HEK293 (cell line): ENCODE data around the gene PSMD3.

Source experiments
- CTCF ChIA-PET: fragments of 350-600 bp; formaldehyde crosslinking; extraction: SDS; loops from one replicate; lab custom pipeline; 2021; ENCODE audit warnings: antibody characterized with exemption; lab: Yijun Ruan, JAX
- POLR2A ChIA-PET: fragments of 300-600 bp; formaldehyde crosslinking; extraction: SDS; loops from one replicate; lab custom pipeline; 2020; ENCODE audit warnings: antibody characterized with exemption, inconsistent platforms; lab: Yijun Ruan, JAX
- H3K27ac ChIP-seq: fragments of 200-500 bp; sonication (Bioruptor generic); 2 replicates; pipeline ENCODE4 v1.5.1; 2014; ENCODE audit warnings: low read depth, low read length, control low read depth, inconsistent platforms; ENCODE audit errors: extremely low read depth
- H3K36me3 ChIP-seq, 2 experiments: fragments of 200-500 bp in 1 of 2; sonication (Bioruptor generic) in 1 of 2; 1 replicate in 1 of 2; 2 replicates in 1 of 2; pipeline ENCODE4 v1.5.1; 2014 to 2017; ENCODE audit warnings: inconsistent platforms in 2 of 2, low read length in 2 of 2; ENCODE audit not compliant: control insufficient read depth in 2 of 2, insufficient read depth in 1 of 2
- H3K4me1 ChIP-seq: fragments of 200-500 bp; sonication (Bioruptor generic); 2 replicates; pipeline ENCODE4 v1.5.1; 2014; ENCODE audit warnings: mild to moderate bottlenecking, low read length, inconsistent platforms; ENCODE audit not compliant: control insufficient read depth, insufficient read depth
- H3K4me3 ChIP-seq: 2 replicates; pipeline ENCODE4 v1.5.1; 2011; ENCODE audit warnings: low read depth, mild to moderate bottlenecking, control low read depth, low read length, moderate library complexity
- H3K9me3 ChIP-seq: fragments of 200-500 bp; sonication (Bioruptor generic); 2 replicates; pipeline ENCODE4 v1.5.1; 2014; ENCODE audit warnings: low read depth, low read length, inconsistent platforms; ENCODE audit not compliant: control insufficient read depth, insufficient read depth
- GLIS1 ChIP-seq: fragments of 450-650 bp; formaldehyde crosslinking; IDR thresholded peaks from 2 replicates; pipeline ENCODE4 v1.5.1; 2016; ENCODE audit warnings: missing biosample characterization, missing genetic modification characterization
- HOXD13 ChIP-seq: sonication (generic); formaldehyde crosslinking; IDR thresholded peaks from 2 replicates; pipeline ENCODE4 v1.8.0; 2022; ENCODE audit warnings: missing genetic modification reagents, borderline replicate concordance
- KLF16 ChIP-seq: fragments of 450-650 bp; formaldehyde crosslinking; IDR thresholded peaks from 2 replicates; pipeline ENCODE4 v1.5.1; 2017; ENCODE audit warnings: missing biosample characterization, missing genetic modification characterization
- KLF7 ChIP-seq: fragments of 450-650 bp; formaldehyde crosslinking; IDR thresholded peaks from 2 replicates; pipeline ENCODE4 v1.5.1; 2016; ENCODE audit warnings: missing biosample characterization, missing genetic modification characterization, borderline replicate concordance
- KLF9 ChIP-seq: fragments of 450-650 bp; formaldehyde crosslinking; IDR thresholded peaks from 2 replicates; pipeline ENCODE4 v1.5.1; 2016; ENCODE audit warnings: missing biosample characterization, missing genetic modification characterization, low read depth
- RBAK ChIP-seq: fragments of 450-650 bp; formaldehyde crosslinking; IDR thresholded peaks from 2 replicates; pipeline ENCODE4 v1.5.1; 2016; ENCODE audit warnings: missing biosample characterization, missing genetic modification characterization
- SCRT1 ChIP-seq: fragments of 450-650 bp; formaldehyde crosslinking; IDR thresholded peaks from 2 replicates; pipeline ENCODE4 v1.5.1; 2016; ENCODE audit warnings: missing biosample characterization, missing genetic modification characterization, borderline replicate concordance
- SETDB1 ChIP-seq: IDR thresholded peaks from one replicate; pipeline ENCODE4 v1.6.1; 2017; ENCODE audit warnings: mild to moderate bottlenecking, low read length, moderate library complexity, mixed read lengths; ENCODE audit not compliant: insufficient read length
- WT1 ChIP-seq: fragments of 450-650 bp; formaldehyde crosslinking; IDR thresholded peaks from 2 replicates; pipeline ENCODE4 v1.5.1; 2016; ENCODE audit warnings: missing biosample characterization, missing genetic modification characterization
- ZFP69B ChIP-seq: fragments of 450-650 bp; formaldehyde crosslinking; IDR thresholded peaks from 2 replicates; pipeline ENCODE4 v1.5.1; 2016; ENCODE audit warnings: missing biosample characterization, missing genetic modification characterization
- ZNF169 ChIP-seq: fragments of 450-650 bp; formaldehyde crosslinking; IDR thresholded peaks from 2 replicates; pipeline ENCODE4 v1.5.1; 2016; ENCODE audit warnings: missing biosample characterization, missing genetic modification characterization
- ZNF184 ChIP-seq: fragments of 450-650 bp; IDR thresholded peaks from 2 replicates; pipeline ENCODE4 v1.5.1; 2018; ENCODE audit warnings: missing biosample characterization, mild to moderate bottlenecking, missing genetic modification characterization
- ZNF202 ChIP-seq: fragments of 450-650 bp; formaldehyde crosslinking; IDR thresholded peaks from 2 replicates; pipeline ENCODE4 v1.5.1; 2016; ENCODE audit warnings: missing biosample characterization, missing genetic modification characterization, borderline replicate concordance
- ZNF211 ChIP-seq: fragments of 450-650 bp; formaldehyde crosslinking; IDR thresholded peaks from 2 replicates; pipeline ENCODE4 v1.5.1; 2016; ENCODE audit warnings: low read depth, missing biosample characterization, missing genetic modification characterization
- ZNF221 ChIP-seq: fragments of 450-650 bp; formaldehyde crosslinking; IDR thresholded peaks from 2 replicates; pipeline ENCODE4 v1.5.1; 2017; ENCODE audit warnings: missing biosample characterization, missing genetic modification characterization, borderline replicate concordance
- ZNF394 ChIP-seq: fragments of 450-650 bp; formaldehyde crosslinking; IDR thresholded peaks from 2 replicates; pipeline ENCODE4 v1.5.1; 2016; ENCODE audit warnings: missing biosample characterization, missing genetic modification characterization, mild to moderate bottlenecking, moderate library complexity, borderline replicate concordance
- ZNF426 ChIP-seq: fragments of 450-650 bp; formaldehyde crosslinking; IDR thresholded peaks from 2 replicates; pipeline ENCODE4 v1.5.1; 2017; ENCODE audit warnings: missing biosample characterization, missing genetic modification characterization, mild to moderate bottlenecking, inconsistent platforms, moderate library complexity
- ZNF433 ChIP-seq: fragments of 450-650 bp; formaldehyde crosslinking; IDR thresholded peaks from 2 replicates; pipeline ENCODE4 v1.5.1; 2016; ENCODE audit warnings: missing biosample characterization, missing genetic modification characterization, low read depth
- ZNF521 ChIP-seq: fragments of 450-650 bp; formaldehyde crosslinking; IDR thresholded peaks from 2 replicates; pipeline ENCODE4 v1.5.1; 2017; ENCODE audit warnings: missing biosample characterization, mild to moderate bottlenecking, missing genetic modification characterization
- ZNF530 ChIP-seq: fragments of 450-650 bp; formaldehyde crosslinking; IDR thresholded peaks from 2 replicates; pipeline ENCODE4 v1.5.1; 2016; ENCODE audit warnings: low read depth, missing biosample characterization, missing genetic modification characterization
- ZNF555 ChIP-seq: fragments of 450-650 bp; formaldehyde crosslinking; conservative IDR thresholded peaks from 2 replicates; pipeline ENCODE4 v1.5.1; 2017; ENCODE audit warnings: missing biosample characterization, mild to moderate bottlenecking, missing genetic modification characterization, inconsistent platforms
- ZNF560 ChIP-seq: fragments of 450-650 bp; formaldehyde crosslinking; IDR thresholded peaks from 2 replicates; pipeline ENCODE4 v1.5.1; 2017; ENCODE audit warnings: missing biosample characterization, missing genetic modification characterization, borderline replicate concordance
- ZNF610 ChIP-seq: fragments of 450-650 bp; formaldehyde crosslinking; IDR thresholded peaks from 2 replicates; pipeline ENCODE4 v1.5.1; 2016; ENCODE audit warnings: missing biosample characterization, missing genetic modification characterization, borderline replicate concordance
- ZNF624 ChIP-seq: fragments of 450-650 bp; formaldehyde crosslinking; IDR thresholded peaks from 2 replicates; pipeline ENCODE4 v1.5.1; 2017; ENCODE audit warnings: missing biosample characterization, missing genetic modification characterization
- ZNF677 ChIP-seq: fragments of 450-650 bp; IDR thresholded peaks from 2 replicates; pipeline ENCODE4 v1.5.0; 2018; ENCODE audit warnings: missing biosample characterization, mild to moderate bottlenecking, missing genetic modification characterization, moderate library complexity
- ZNF768 ChIP-seq: fragments of 450-650 bp; formaldehyde crosslinking; IDR thresholded peaks from 2 replicates; pipeline ENCODE4 v1.5.1; 2018; ENCODE audit warnings: missing biosample characterization, mild to moderate bottlenecking, missing genetic modification characterization
- ZNF791 ChIP-seq: fragments of 450-650 bp; formaldehyde crosslinking; IDR thresholded peaks from 2 replicates; pipeline ENCODE4 v1.5.1; 2016; ENCODE audit warnings: missing biosample characterization, missing genetic modification characterization
- ZSCAN16 ChIP-seq: fragments of 450-650 bp; formaldehyde crosslinking; IDR thresholded peaks from 2 replicates; pipeline ENCODE4 v1.5.1; 2016; ENCODE audit warnings: missing biosample characterization, missing genetic modification characterization
- TF ChIP-seq, protein P1 (sequence below): fragments of 450-650 bp; formaldehyde crosslinking; IDR thresholded peaks from 2 replicates; pipeline ENCODE4 v1.5.1; 2016; ENCODE audit warnings: missing biosample characterization, missing genetic modification characterization
- TF ChIP-seq, protein P2 (sequence below): fragments of 450-650 bp; formaldehyde crosslinking; IDR thresholded peaks from 2 replicates; pipeline ENCODE4 v1.5.1; 2017; ENCODE audit warnings: missing biosample characterization, mild to moderate bottlenecking, missing genetic modification characterization, moderate library complexity
- TF ChIP-seq, protein P3 (sequence below): fragments of 450-650 bp; formaldehyde crosslinking; IDR thresholded peaks from 2 replicates; pipeline ENCODE4 v1.5.1; 2017; ENCODE audit warnings: missing biosample characterization, missing genetic modification characterization
- TF ChIP-seq, protein P4 (sequence below): fragments of 450-650 bp; formaldehyde crosslinking; optimal IDR thresholded peaks from 2 replicates; pipeline ENCODE3; 2016; ENCODE audit warnings: missing biosample characterization, mild to moderate bottlenecking, missing genetic modification characterization

PSMD3 gene

DNA sequence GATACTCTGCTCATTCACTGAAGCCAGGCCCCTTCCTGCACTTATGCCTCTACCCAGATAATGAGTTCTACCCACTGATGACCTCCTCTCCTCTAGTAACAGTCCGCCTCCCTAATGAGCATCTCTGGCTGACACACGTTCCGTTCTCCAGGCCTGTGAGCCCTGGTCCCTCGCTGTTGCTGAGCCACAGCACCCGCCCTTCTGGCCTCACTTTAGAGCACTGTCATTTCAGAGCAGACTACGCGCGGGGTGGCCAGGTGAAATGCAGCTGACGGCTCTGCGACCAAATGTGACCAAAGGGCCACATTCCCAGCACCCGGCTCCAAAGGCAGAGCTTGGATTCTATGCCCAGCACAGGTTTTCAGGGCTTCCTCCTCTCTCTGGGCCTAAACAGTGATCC lies 13.8 kb downstream of the PSMD3 start:
- peaks cover 66 to 91% of the 10 kb centered on the region in 2 experiments for H3K36me3 ChIP-seq
- POLR2A ChIA-PET: interaction anchor here (0.6 kb wide), 1 partner anchor 179 kb away, joined by 8 read pairs; no protein-coding TSS in a partner anchor

DNA sequence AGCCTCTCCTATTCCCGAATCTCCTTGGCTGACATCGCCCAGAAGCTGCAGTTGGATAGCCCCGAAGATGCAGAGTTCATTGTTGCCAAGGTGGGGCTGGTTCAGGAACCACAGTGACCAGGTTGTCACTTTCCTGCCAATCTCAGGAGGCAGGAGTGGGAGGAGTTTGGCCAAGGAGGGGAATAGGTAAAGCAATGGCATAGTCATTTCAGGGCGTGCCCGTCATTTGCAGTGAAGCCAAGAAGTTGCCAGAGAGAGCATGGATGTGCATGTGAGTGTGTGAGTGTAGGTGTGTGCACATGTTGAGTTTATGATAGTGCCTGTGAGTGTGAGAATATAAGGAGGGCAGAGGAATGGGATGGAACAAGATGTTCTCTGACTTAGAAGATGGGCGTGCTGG lies 14.8 kb downstream of the PSMD3 start:
- Histone ChIP-seq H3K9me3 (no peaks in the 10 kb centered on the region), H3K4me1 (no peaks in the 10 kb centered on the region), H3K36me3 (peaks cover 57 to 81% of the 10 kb centered on the region in 2 experiments), H3K27ac (no peak overlapping the region), H3K4me3 (no peak overlapping the region)
- CTCF ChIA-PET: interaction anchor here (0.7 to 1.1 kb wide), 2 partner anchors 19 to 32 kb away, joined by 3 read pairs; no protein-coding TSS in a partner anchor
- POLR2A ChIA-PET: interaction anchor here (0.6 to 2.6 kb wide), 2 partner anchors 11 to 15 kb away, joined by 3 to 11 read pairs; partner anchors contain the start of gene PSMD3
- no peak for TF ChIP-seq KLF16 (tag by site-specific recombination)
- TF ChIP-seq SCRT1: no peak
- TF ChIP-seq ZNF426: no peak
- TF ChIP-seq, protein P1, sequence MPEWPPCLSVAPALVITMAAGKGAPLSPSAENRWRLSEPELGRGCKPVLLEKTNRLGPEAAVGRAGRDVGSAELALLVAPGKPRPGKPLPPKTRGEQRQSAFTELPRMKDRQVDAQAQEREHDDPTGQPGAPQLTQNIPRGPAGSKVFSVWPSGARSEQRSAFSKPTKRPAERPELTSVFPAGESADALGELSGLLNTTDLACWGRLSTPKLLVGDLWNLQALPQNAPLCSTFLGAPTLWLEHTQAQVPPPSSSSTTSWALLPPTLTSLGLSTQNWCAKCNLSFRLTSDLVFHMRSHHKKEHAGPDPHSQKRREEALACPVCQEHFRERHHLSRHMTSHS (tag by site-specific recombination): no peak
- TF ChIP-seq GLIS1 (tag by site-specific recombination): no peak
- TF ChIP-seq ZNF555 (tag by site-specific recombination): no peak
- no peak for TF ChIP-seq ZNF791 (tag by site-specific recombination)
- TF ChIP-seq ZNF221 (tag by site-specific recombination): no peak
- TF ChIP-seq WT1 (tag by site-specific recombination): no peak
- no peak for TF ChIP-seq HOXD13 (CRISPR knock-in tag)
- no peak for TF ChIP-seq ZNF202
- no peak for TF ChIP-seq ZSCAN16 (tag by site-specific recombination)
- no peak for TF ChIP-seq ZNF394
- TF ChIP-seq ZNF624 (tag by site-specific recombination): no peak
- TF ChIP-seq ZNF433 (tag by site-specific recombination): no peak
- TF ChIP-seq ZNF610 (tag by site-specific recombination): no peak
- no peak for TF ChIP-seq KLF7 (tag by site-specific recombination)
- TF ChIP-seq ZNF184 (tag by site-specific recombination): no peak
- TF ChIP-seq, protein P2, sequence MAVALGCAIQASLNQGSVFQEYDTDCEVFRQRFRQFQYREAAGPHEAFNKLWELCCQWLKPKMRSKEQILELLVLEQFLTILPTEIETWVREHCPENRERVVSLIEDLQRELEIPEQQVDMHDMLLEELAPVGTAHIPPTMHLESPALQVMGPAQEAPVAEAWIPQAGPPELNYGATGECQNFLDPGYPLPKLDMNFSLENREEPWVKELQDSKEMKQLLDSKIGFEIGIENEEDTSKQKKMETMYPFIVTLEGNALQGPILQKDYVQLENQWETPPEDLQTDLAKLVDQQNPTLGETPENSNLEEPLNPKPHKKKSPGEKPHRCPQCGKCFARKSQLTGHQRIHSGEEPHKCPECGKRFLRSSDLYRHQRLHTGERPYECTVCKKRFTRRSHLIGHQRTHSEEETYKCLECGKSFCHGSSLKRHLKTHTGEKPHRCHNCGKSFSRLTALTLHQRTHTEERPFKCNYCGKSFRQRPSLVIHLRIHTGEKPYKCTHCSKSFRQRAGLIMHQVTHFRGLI (tag by site-specific recombination): no peak
- no peak for TF ChIP-seq ZNF560 (tag by site-specific recombination)

More for the DNA sequence above, 13.8 kb downstream of the PSMD3 start:
- H3K27ac ChIP-seq: no peak overlapping the region
- H3K9me3 ChIP-seq: no peaks in the 10 kb centered on the region
- CTCF ChIA-PET: interaction anchor here (0.7 to 1.3 kb wide), 2 partner anchors 18 to 32 kb away, joined by 3 read pairs; no protein-coding TSS in a partner anchor
- no peaks in the 10 kb centered on the region for H3K4me1 ChIP-seq
- TF ChIP-seq RBAK (tag by site-specific recombination) (no peak), ZNF677 (tag by site-specific recombination) (no peak), ZNF768 (tag by site-specific recombination) (no peak), SETDB1 (no peak), ZFP69B (tag by site-specific recombination) (no peak), ZNF521 (tag by site-specific recombination) (no peak), ZNF211 (no peak), ZSCAN16 (tag by site-specific recombination) (no peak), ZNF530 (tag by site-specific recombination) (no peak), ZNF169 (tag by site-specific recombination) (no peak), KLF9 (tag by site-specific recombination) (no peak), ZNF555 (tag by site-specific recombination) (no peak)
- TF ChIP-seq, protein P3, sequence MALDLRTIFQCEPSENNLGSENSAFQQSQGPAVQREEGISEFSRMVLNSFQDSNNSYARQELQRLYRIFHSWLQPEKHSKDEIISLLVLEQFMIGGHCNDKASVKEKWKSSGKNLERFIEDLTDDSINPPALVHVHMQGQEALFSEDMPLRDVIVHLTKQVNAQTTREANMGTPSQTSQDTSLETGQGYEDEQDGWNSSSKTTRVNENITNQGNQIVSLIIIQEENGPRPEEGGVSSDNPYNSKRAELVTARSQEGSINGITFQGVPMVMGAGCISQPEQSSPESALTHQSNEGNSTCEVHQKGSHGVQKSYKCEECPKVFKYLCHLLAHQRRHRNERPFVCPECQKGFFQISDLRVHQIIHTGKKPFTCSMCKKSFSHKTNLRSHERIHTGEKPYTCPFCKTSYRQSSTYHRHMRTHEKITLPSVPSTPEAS (tag by site-specific recombination): no peak
- TF ChIP-seq, protein P4, sequence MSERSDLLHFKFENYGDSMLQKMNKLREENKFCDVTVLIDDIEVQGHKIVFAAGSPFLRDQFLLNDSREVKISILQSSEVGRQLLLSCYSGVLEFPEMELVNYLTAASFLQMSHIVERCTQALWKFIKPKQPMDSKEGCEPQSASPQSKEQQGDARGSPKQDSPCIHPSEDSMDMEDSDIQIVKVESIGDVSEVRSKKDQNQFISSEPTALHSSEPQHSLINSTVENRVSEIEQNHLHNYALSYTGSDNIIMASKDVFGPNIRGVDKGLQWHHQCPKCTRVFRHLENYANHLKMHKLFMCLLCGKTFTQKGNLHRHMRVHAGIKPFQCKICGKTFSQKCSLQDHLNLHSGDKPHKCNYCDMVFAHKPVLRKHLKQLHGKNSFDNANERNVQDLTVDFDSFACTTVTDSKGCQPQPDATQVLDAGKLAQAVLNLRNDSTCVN (tag by site-specific recombination): no peak
- no peak overlapping the region for H3K4me3 ChIP-seq
